ENCODE results near the gene AOAH. TPM values are rescaled to one million over a fixed set of nuclear protein-coding genes. Genes with fewer than 3 reads are reported as not detected.

AOAH gene
- total and polyA plus RNA-seq, 2 donors (not counting 3 experiments of a cell fraction or from before 2014, with no cell fraction given) = not detected

DNA sequence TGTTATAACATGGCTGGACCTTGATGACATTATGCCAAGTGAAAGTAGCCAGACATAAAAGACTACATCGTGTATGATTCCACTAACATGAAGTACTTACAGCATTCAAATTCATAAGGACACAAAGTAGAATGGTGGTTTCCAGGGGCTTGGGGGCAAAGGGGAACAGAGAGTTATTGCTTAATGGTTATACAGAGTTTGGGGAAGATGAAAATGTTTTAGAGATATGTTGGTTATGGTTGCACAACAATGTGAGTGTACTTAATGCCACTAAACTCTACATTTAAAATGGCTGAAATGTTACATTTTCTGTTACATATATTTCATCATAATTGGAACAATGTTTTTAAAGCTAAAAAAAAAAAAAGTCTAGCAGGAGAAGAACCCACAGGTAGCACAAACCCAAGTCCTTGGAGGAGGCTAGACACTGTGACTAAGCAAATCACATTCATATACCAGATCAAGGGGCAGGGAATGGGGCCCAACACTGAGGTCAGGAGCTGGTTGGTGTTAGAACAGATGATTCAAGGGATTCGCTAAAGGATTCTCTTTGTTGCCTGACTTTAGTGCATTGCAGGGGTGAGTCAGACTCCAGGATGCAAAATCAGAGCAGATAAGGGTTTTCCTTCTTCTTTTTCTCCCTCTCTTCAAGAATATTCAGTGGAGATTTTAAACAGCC, 25.1 kb upstream of the AOAH start:
- H3K27ac ChIP-seq (ENCODE audit: insufficient read depth, low read depth, low read length) = no peak overlapping the region
- CTCF ChIA-PET = no interaction called here
- no peaks in the 10 kb centered on the region for H3K4me1 ChIP-seq (ENCODE audit: control insufficient read depth, extremely low read depth, insufficient read depth, low read length)
- dilution Hi-C loops (cut with MboI; ENCODE audit: extremely low pct_ligation_motif_present, low sequenced_read_pairs) = no loop called here
- H3K4me2 ChIP-seq (ENCODE audit: insufficient read depth, low read length) = no peak overlapping the region
- TF ChIP-seq GATA2 (IDR thresholded peaks at IDR 0.05; ENCODE audit: insufficient read depth, insufficient read length, low read depth, low read length) (no peak), POLR2A (IDR thresholded peaks at IDR 0.05; ENCODE audit: low read depth, low read length) (no peak), CTCF (IDR thresholded peaks at IDR 0.05; ENCODE audit: extremely low read depth in 1 of 2, insufficient read depth in 1 of 2, low read depth in 1 of 2, low read length in 2 of 2) (no peak), EZH2 (IDR thresholded peaks at IDR 0.05; ENCODE audit: borderline replicate concordance, low read depth, low read length, severe bottlenecking) (no peak), MYC (IDR thresholded peaks at IDR 0.05; ENCODE audit: low read depth, low read length) (no peak), FOS (IDR thresholded peaks at IDR 0.05; ENCODE audit: borderline replicate concordance, insufficient read depth, low read length) (no peak), POLR2AphosphoS5 (IDR thresholded peaks at IDR 0.05; ENCODE audit: insufficient read depth, low read depth, low read length) (no peak), JUN (IDR thresholded peaks at IDR 0.05; ENCODE audit: borderline replicate concordance, insufficient read depth, insufficient read length, low read depth) (no peak)
- TF ChIP-seq, protein P1, sequence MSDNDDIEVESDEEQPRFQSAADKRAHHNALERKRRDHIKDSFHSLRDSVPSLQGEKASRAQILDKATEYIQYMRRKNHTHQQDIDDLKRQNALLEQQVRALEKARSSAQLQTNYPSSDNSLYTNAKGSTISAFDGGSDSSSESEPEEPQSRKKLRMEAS (IDR thresholded peaks at IDR 0.05; ENCODE audit: insufficient read depth, insufficient read length) = no peak
- H3K27me3 ChIP-seq (ENCODE audit: control insufficient read depth in 2 of 2, insufficient read depth in 2 of 2, low read length in 2 of 2) = no peaks in the 10 kb centered on the region
- H3K9me3 ChIP-seq (replicated peaks; ENCODE audit: control insufficient read depth, insufficient read depth, low read length) = no peaks in the 10 kb centered on the region
- POLR2A ChIA-PET = no interaction called here
- intact Hi-C loops (cut with micrococcal nuclease) = no loop called here
- H3K36me3 ChIP-seq (ENCODE audit: control insufficient read depth in 2 of 2, extremely low read depth in 1 of 2, insufficient read depth in 2 of 2, low read length in 2 of 2) = no peaks in the 10 kb centered on the region
- H3K9me1 ChIP-seq (replicated peaks; ENCODE audit: control insufficient read depth, extremely low read depth, insufficient read depth, low read length) = no peaks in the 10 kb centered on the region
- no peak overlapping the region for H2AFZ ChIP-seq (ENCODE audit: low read depth, low read length)
- FAIRE-seq (no peak), DNase-seq (ENCODE audit: low read depth, low spot score) (no peak)
- no peak overlapping the region for H3K4me3 ChIP-seq (replicated peaks in 1 of 3; ENCODE audit: insufficient read depth in 1 of 3, low read depth in 1 of 3, low read length in 3 of 3)
- BruUV-seq (replicated peaks) = no TSS peak
- no peak overlapping the region for H3K9ac ChIP-seq (replicated peaks; ENCODE audit: extremely low read depth, insufficient read depth, low read length)
- H4K20me1 ChIP-seq (replicated peaks; ENCODE audit: control insufficient read depth, extremely low read depth, insufficient read depth, low read length) = no peaks in the 10 kb centered on the region
- H3K79me2 ChIP-seq (ENCODE audit: control insufficient read depth, insufficient read depth, low read length) = no peaks in the 10 kb centered on the region

All from endothelial cell of umbilical vein (primary cell).